ENCODE data around the gene OR51A7.

The OR51A7 gene

DNA sequence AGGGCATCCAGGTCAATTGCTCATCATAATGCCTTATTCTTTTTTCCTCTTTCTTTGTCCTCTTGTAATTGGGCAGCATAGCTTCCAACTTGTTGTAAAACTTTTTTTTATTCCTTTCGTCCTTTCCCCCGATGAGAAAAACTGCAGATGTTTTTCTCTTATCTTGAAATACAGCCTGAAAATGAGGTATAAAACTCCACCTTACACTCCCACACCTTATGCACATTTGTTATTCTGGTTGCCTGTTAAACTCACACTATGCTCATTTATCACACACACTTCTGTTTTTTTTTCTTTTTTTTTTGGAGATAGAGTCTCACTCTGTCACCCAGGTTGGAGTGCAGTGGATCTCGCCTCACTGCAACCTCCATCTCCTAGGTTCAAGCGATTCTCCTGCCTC, 53.8 kb downstream of the OR51A7 start:
- no peak for DNase-seq

Measured in 8988T (cell line).